Effector CD8-positive, alpha-beta T cell (primary cell): ENCODE measurements around the gene VMA21.

Source experiments
- DNase-seq: peaks from one replicate; lab custom pipeline; 2025; lab: John Stamatoyannopoulos, UW
- total RNA-seq, 4 experiments: gene quantifications; one replicate each; lab custom pipeline; 2026; lab: John Stamatoyannopoulos, UW

VMA21 gene
- 50.5 to 88.8 (median 57.5) reads per million in 4 experiments for total RNA-seq

GRCh38 chrX:151396825-151397740 lies at the start of gene VMA21:
VMA21 (plus strand) TSS chrX:151397206; CDS start chrX:151397309, 103 bp downstream.
- peak; percentile 59 for DNase-seq

GRCh38 chrX:151359341-151359740 lies 37.7 kb upstream of the VMA21 start:
- no peak for DNase-seq

- peak; percentile 13 for DNase-seq
Measured at GRCh38 chrX:151359931-151360871, 36.8 kb upstream of the VMA21 start.

- DNase-seq: no peak
Measured at GRCh38 chrX:151363316-151363715, 33.7 kb upstream of the VMA21 start.

GRCh38 chrX:151365579-151365978 lies 31.4 kb upstream of the VMA21 start:
- no peak for DNase-seq

GRCh38 chrX:151370906-151371305 lies 26.1 kb upstream of the VMA21 start:
- DNase-seq: no peak

GRCh38 chrX:151384807-151385206 lies 12.2 kb upstream of the VMA21 start:
- no peak for DNase-seq

GRCh38 chrX:151386838-151387459 lies 10.1 kb upstream of the VMA21 start:
- no peak for DNase-seq

- no peak for DNase-seq
Measured at GRCh38 chrX:151391722-151392121, 5.3 kb upstream of the VMA21 start.

- DNase-seq: peak; percentile 34
Measured at GRCh38 chrX:151393514-151393913, 3.5 kb upstream of the VMA21 start.

- DNase-seq: peak; percentile 19
Measured at GRCh38 chrX:151396042-151396824, 773 bp upstream of the VMA21 start.

GRCh38 chrX:151397741-151398070 lies 700 bp downstream of the VMA21 start:
- DNase-seq: no peak

GRCh38 chrX:151398346-151398745 lies 1.3 kb downstream of the VMA21 start:
- DNase-seq: no peak

- no peak for DNase-seq
Measured at GRCh38 chrX:151402719-151403390, 5.8 kb downstream of the VMA21 start.

GRCh38 chrX:151416579-151416978 lies 19.6 kb downstream of the VMA21 start:
- no peak for DNase-seq

GRCh38 chrX:151419782-151420181 lies 22.8 kb downstream of the VMA21 start:
- no peak for DNase-seq

GRCh38 chrX:151424505-151424904 lies 27.5 kb downstream of the VMA21 start:
- no peak for DNase-seq

GRCh38 chrX:151448509-151448908 lies 51.5 kb downstream of the VMA21 start:
- no peak for DNase-seq

- no peak for DNase-seq
Measured at GRCh38 chrX:151458824-151459223, 61.8 kb downstream of the VMA21 start.
